Measurements from ENCODE around the gene SDHB.

Gene SDHB

DNA sequence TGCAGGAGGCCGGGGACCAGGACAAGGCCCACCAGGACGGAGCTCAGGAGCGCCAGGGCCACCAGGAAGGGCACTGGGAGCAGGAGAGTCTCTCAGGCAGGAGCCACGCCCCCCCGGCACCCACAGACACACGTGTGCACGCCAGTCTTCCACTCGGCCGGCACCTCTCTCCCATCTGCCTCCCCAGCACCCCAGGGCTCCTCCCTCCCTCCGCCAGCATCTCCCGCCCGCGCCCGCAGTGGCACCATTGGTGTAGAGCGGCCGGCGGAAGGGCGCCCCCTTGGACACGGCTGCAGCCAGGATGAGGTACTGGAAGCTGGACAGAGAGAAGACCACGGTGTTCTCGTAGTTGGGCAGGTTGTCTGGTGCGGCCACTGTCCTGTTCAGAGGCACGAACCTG is 67.3 kb downstream of the SDHB start:
- Histone ChIP-seq H3K27ac (ENCODE audit: extremely low read depth, low read depth, low read length) (no peak overlapping the region), H3K36me3 (ENCODE audit: control insufficient read depth in 2 of 2, insufficient read depth in 1 of 2, low read length in 2 of 2) (peaks cover 0 to 56% of the 10 kb centered on the region in 2 experiments; a peak in 2 of 3 replicates), H3K4me3 (ENCODE audit: low read depth, low read length) (no peak overlapping the region), H3K9me3 (ENCODE audit: control insufficient read depth, insufficient read depth, low read depth, low read length) (no peaks in the 10 kb centered on the region), H3K4me1 (ENCODE audit: control insufficient read depth, insufficient read depth, low read length) (no peaks in the 10 kb centered on the region)
- ChIA-PET POLR2A (interaction anchor here (1.0 to 1.7 kb wide), 2 partner anchors 8 to 35 kb away, joined by 3 read pairs; no protein-coding TSS in a partner anchor), CTCF (interaction anchor here (0.6 to 3.5 kb wide), 11 partner anchors 11 to 336 kb away, joined by 3 to 15 read pairs (median 5); no protein-coding TSS in a partner anchor)
- TF ChIP-seq SCRT1 (tag by site-specific recombination; IDR thresholded peaks at IDR 0.05; ENCODE audit: borderline replicate concordance) (no peak), ZNF549 (tag by site-specific recombination; IDR thresholded peaks at IDR 0.05) (no peak), ZNF707 (tag by site-specific recombination; IDR thresholded peaks at IDR 0.05) (no peak), ZNF354C (tag by site-specific recombination; IDR thresholded peaks at IDR 0.05; ENCODE audit: borderline replicate concordance, low read depth) (no peak), PRDM1 (tag by site-specific recombination; IDR thresholded peaks at IDR 0.05) (no peak), ZNF747 (tag by site-specific recombination; IDR thresholded peaks at IDR 0.05) (no peak), ZNF16 (tag by site-specific recombination; IDR thresholded peaks at IDR 0.05; ENCODE audit: low read depth) (no peak), ZNF580 (tag by site-specific recombination; IDR thresholded peaks at IDR 0.05) (no peak), ZBTB11 (tag by site-specific recombination; conservative IDR thresholded peaks at IDR 0.05; ENCODE audit: low read depth) (no peak), SP7 (tag by site-specific recombination; IDR thresholded peaks at IDR 0.05) (no peak), ZSCAN5A (tag by site-specific recombination; IDR thresholded peaks at IDR 0.05) (no peak), ZNF837 (tag by site-specific recombination; IDR thresholded peaks at IDR 0.05) (no peak), ZNF292 (tag by site-specific recombination; IDR thresholded peaks at IDR 0.05; ENCODE audit: borderline replicate concordance, low read depth) (no peak), OVOL3 (tag by site-specific recombination; IDR thresholded peaks at IDR 0.05) (no peak), ZNF302 (tag by site-specific recombination; IDR thresholded peaks at IDR 0.05; ENCODE audit: low read depth) (no peak), MYNN (tag by site-specific recombination; IDR thresholded peaks at IDR 0.05; ENCODE audit: borderline replicate concordance) (no peak), GLIS1 (tag by site-specific recombination; IDR thresholded peaks at IDR 0.05) (no peak), ZNF335 (tag by site-specific recombination; conservative IDR thresholded peaks at IDR 0.05) (no peak)

- no peak overlapping the region for H3K4me3 ChIP-seq (ENCODE audit: low read depth, low read length)
- ChIA-PET POLR2A (interaction anchor here (1.0 to 1.7 kb wide), 2 partner anchors 8 to 34 kb away, joined by 3 read pairs; no protein-coding TSS in a partner anchor), CTCF (interaction anchor here (0.6 to 3.5 kb wide), 8 partner anchors 14 to 123 kb away, joined by 3 to 15 read pairs (median 4); no protein-coding TSS in a partner anchor)
- H3K27ac ChIP-seq (ENCODE audit: extremely low read depth, low read depth, low read length), result no peak overlapping the region
- no peaks in the 10 kb centered on the region for H3K9me3 ChIP-seq (ENCODE audit: control insufficient read depth, insufficient read depth, low read depth, low read length)
- no peaks in the 10 kb centered on the region for H3K4me1 ChIP-seq (ENCODE audit: control insufficient read depth, insufficient read depth, low read length)
- H3K36me3 ChIP-seq (ENCODE audit: control insufficient read depth in 2 of 2, insufficient read depth in 1 of 2, low read length in 2 of 2), result peaks cover 0 to 52% of the 10 kb centered on the region in 2 experiments; a peak in 2 of 3 replicates
- TF ChIP-seq ZFP69B (tag by site-specific recombination; IDR thresholded peaks at IDR 0.05) (0 out of 2 replicates have a peak, but pooled peaks have one; percentile 47), ZNF404 (tag by site-specific recombination; IDR thresholded peaks at IDR 0.05) (no peak), ZFHX2 (tag by site-specific recombination; conservative IDR thresholded peaks at IDR 0.05) (peak; percentile 24; the same call in 1 of the 2 replicates), ZFP3 (tag by site-specific recombination; IDR thresholded peaks at IDR 0.05; ENCODE audit: low read depth) (no peak), ZNF48 (tag by site-specific recombination; IDR thresholded peaks at IDR 0.05) (no peak), ZBTB20 (tag by site-specific recombination; IDR thresholded peaks at IDR 0.05) (no peak), INSM2 (tag by site-specific recombination; IDR thresholded peaks at IDR 0.05) (no peak), ZBTB44 (tag by site-specific recombination; IDR thresholded peaks at IDR 0.05) (no peak), EGR2 (tag by site-specific recombination; IDR thresholded peaks at IDR 0.05; ENCODE audit: low read depth) (0 out of 2 replicates have a peak, but pooled peaks have one; percentile 41), TRIM28 (IDR thresholded peaks at IDR 0.05; ENCODE audit: borderline replicate concordance, low read length) (no peak), ZNF514 (tag by site-specific recombination; IDR thresholded peaks at IDR 0.05) (no peak)
These were observed 67.7 kb downstream of the SDHB start for GRCh38 chr1:16986113-16986512.

All from HEK293 (cell line).